Epithelial cell of esophagus (primary cell): ENCODE data around the gene NKAIN1.

Experiments used
- DNase-seq: peaks from one replicate; pipeline ENCODE4 v3.0.0; 2010; ENCODE audit warnings: low read depth
- H3K4me3 ChIP-seq: 2 replicates; pipeline ENCODE4 v1.5.1; 2011; ENCODE audit warnings: mild to moderate bottlenecking, low read length, control low read depth
- CTCF ChIP-seq: IDR thresholded peaks from 2 replicates; pipeline ENCODE4 v1.5.1; 2011; ENCODE audit warnings: low read depth, mild to moderate bottlenecking, low read length, control low read depth, inconsistent platforms; ENCODE audit not compliant: insufficient read depth; ENCODE audit errors: missing control alignments

Gene NKAIN1

GRCh38 chr1:31208361-31208945, 31.2 kb downstream of the NKAIN1 start:
- no peak for DNase-seq
- TF ChIP-seq CTCF, result no peak
- H3K4me3 ChIP-seq, result no peak overlapping the region

GRCh38 chr1:31207569-31207968, 32.1 kb downstream of the NKAIN1 start:
- no peak overlapping the region for H3K4me3 ChIP-seq
- no peak for DNase-seq
- TF ChIP-seq CTCF, result no peak

GRCh38 chr1:31207046-31207445, 32.6 kb downstream of the NKAIN1 start:
- TF ChIP-seq CTCF, result no peak

GRCh38 chr1:31203215-31203614, 36.5 kb downstream of the NKAIN1 start:
- no peak for TF ChIP-seq CTCF
- DNase-seq, result no peak
- H3K4me3 ChIP-seq, result no peak overlapping the region

More at GRCh38 chr1:31207046-31207445, 32.6 kb downstream of the NKAIN1 start:
- DNase-seq, result no peak
- H3K4me3 ChIP-seq, result no peak overlapping the region

GRCh38 chr1:31201931-31202360, 37.7 kb downstream of the NKAIN1 start:
- TF ChIP-seq CTCF, result no peak

GRCh38 chr1:31199949-31200348, 39.7 kb downstream of the NKAIN1 start:
- no peak for TF ChIP-seq CTCF
- H3K4me3 ChIP-seq, result no peak overlapping the region
- DNase-seq, result no peak

More at GRCh38 chr1:31201931-31202360, 37.7 kb downstream of the NKAIN1 start:
- no peak for DNase-seq
- H3K4me3 ChIP-seq, result no peak overlapping the region

GRCh38 chr1:31199236-31199790, 40.4 kb downstream of the NKAIN1 start:
- DNase-seq, result no peak
- H3K4me3 ChIP-seq, result no peak overlapping the region
- no peak for TF ChIP-seq CTCF
